Fibroblast of skin of right quadriceps (primary cell): Measurements from ENCODE around the gene RHO.
"Not testable (repeated sequence)": the region's sequence is repeated elsewhere in the genome, so short reads cannot be mapped to it uniquely, and the experiment has no call there.

ENCODE experiments used
- DNase-seq: peaks from one replicate; pipeline ENCODE4 v3.0.0-alpha.2; 2013

The RHO gene

GRCh38 chr3:129522953-129523352, 5.5 kb upstream of the RHO start:
- no peak for DNase-seq

DNA sequence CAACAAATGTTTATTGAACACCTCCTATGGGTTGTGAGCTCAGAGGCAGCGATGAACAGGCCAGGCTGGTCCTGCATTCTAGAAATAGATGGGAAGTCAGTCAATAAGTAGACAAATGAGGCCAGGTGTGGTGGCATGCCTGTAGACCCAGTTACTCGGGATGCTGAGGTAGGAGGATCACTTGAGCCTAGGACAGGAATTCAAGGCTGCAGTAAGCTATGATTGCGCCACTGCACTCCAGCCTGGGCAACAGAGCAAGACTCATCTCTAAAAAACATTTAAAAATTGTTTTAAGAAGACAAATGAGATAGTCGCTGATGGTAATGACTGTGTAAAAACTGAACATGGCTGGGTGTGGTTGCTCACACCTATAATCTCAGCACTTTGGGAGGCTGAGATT, 4.4 kb upstream of the RHO start:
- DNase-seq, result no peak

DNA sequence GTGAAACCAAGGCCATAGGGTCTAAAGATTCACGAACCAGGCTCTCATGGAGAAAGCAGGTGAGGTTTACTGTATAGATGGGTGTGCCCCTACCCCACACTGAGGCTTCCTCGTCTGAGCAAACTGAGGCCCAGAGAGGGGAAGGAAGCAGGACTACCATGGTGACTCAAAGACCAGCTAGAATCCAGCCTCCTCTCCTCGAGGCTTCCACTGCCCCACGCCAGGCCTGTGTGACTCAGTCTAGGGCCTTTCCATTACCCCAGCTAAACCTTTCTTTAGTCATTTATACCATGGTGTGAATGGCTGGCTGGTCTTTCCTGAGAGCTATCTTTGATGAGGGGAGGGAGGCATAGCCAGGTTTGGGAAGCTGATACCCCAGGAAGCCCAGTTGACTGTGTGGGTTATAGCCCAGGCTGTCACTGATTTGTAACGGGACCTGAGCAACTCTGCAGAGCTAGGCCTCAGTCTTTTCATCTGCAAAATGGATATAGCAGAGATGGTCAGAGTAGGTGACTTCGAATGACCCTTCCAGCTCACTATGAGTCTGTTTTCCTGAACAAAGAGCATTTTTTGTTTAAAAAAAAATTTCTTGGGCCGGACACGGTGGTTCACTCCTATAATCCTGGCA, 3.0 kb upstream of the RHO start:
- DNase-seq, result peak; percentile 44

DNA sequence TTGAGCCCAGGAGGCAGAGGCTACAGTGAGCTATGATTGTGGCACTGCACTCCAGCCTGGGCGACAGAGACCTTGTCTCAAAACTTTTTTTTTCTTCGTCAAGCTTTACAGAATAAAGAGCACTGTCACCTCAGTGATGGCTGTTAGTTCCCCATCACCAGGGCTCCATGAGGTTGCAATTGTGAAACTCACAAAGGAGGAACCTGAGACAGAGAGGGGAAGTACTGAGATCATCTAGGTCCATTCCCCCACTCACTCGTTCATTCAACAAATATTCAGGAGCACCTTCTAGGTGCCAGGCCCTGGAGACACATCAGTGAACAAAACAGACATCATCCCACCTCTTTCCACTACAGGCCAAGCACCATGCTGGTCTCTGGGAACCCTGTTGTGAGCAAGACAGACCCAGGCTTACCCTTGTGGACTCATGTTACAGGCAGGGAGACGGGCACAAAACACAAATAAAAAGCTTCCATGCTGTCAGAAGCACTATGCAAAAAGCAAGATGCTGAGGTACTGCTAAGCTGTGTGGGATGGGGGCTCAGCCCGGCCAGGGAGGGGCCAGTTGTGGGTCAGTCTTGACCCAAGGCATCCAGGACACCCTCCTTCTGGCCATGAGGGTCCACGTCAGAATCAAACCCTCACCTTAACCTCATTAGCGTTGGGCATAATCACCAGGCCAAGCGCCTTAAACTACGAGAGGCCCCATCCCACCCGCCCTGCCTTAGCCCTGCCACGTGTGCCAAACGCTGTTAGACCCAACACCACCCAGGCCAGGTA, 2.1 kb upstream of the RHO start:
- no peak for DNase-seq

DNA sequence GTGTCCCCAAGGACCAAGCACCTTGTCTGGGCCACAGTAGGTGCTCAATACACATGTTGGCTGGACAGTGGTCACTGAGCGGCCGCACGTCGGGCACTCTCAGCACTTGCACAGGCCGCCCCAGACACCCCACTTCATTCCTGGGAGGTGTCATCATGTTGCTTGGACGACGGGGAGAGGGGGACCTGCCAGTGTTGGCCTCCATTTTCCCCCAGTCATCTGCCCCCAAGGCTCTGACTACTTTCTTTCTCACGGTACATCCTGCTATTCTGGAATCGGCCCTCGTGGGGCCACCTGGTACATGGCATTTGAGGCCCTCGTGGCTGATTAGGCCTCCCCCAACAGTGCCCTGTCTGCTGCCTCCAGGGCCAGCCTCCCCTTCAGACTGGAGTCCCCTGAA, 1.2 kb upstream of the RHO start:
- DNase-seq, result no peak

- DNase-seq, result no peak
Observed at GRCh38 chr3:129529436-129530210, 1.2 kb downstream of the RHO start.

DNA sequence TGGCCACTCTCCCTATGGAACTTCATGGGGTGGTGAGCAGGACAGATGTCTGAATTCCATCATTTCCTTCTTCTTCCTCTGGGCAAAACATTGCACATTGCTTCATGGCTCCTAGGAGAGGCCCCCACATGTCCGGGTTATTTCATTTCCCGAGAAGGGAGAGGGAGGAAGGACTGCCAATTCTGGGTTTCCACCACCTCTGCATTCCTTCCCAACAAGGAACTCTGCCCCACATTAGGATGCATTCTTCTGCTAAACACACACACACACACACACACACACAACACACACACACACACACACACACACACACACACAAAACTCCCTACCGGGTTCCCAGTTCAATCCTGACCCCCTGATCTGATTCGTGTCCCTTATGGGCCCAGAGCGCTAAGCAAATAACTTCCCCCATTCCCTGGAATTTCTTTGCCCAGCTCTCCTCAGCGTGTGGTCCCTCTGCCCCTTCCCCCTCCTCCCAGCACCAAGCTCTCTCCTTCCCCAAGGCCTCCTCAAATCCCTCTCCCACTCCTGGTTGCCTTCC, 1.9 kb downstream of the RHO start:
- peak; percentile 87 for DNase-seq

GRCh38 chr3:129530821-129531220, 2.4 kb downstream of the RHO start:
- no peak for DNase-seq

DNA sequence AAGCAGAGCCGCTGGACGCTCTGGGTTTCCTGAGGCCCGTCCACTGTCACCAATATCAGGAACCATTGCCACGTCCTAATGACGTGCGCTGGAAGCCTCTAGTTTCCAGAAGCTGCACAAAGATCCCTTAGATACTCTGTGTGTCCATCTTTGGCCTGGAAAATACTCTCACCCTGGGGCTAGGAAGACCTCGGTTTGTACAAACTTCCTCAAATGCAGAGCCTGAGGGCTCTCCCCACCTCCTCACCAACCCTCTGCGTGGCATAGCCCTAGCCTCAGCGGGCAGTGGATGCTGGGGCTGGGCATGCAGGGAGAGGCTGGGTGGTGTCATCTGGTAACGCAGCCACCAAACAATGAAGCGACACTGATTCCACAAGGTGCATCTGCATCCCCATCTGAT, 3.3 kb downstream of the RHO start:
- no peak for DNase-seq

GRCh38 chr3:129532261-129532660, 3.8 kb downstream of the RHO start:
- DNase-seq, result no peak

- no peak for DNase-seq
Observed at GRCh38 chr3:129533406-129533805, 5.0 kb downstream of the RHO start.

GRCh38 chr3:129534428-129535027, 6.1 kb downstream of the RHO start:
- no peak for DNase-seq

GRCh38 chr3:129535075-129535474, 6.6 kb downstream of the RHO start:
- no peak for DNase-seq

- no peak for DNase-seq
Observed at GRCh38 chr3:129536374-129536667, 7.9 kb downstream of the RHO start.

DNA sequence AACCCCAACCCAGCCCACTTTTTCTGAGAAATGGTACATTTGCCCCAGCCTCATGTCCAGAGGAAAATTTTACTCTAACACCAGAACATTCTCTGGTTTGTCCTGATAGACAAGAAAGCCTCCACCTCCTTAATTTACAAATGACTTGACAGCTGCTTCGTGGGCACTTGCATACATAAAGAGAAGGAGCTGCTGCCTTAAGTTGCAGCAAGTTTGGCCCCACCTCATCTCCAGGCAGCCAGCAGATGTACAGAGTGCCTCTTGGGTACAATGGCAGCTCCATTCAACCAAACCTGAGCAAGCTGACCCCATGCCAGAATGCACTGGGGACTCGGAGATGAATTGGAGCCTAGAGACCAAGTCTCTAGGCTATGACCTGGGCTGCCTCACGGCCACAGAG, 8.4 kb downstream of the RHO start:
- no peak for DNase-seq

GRCh38 chr3:129539206-129539605, 10.8 kb downstream of the RHO start:
- DNase-seq, result no peak

DNA sequence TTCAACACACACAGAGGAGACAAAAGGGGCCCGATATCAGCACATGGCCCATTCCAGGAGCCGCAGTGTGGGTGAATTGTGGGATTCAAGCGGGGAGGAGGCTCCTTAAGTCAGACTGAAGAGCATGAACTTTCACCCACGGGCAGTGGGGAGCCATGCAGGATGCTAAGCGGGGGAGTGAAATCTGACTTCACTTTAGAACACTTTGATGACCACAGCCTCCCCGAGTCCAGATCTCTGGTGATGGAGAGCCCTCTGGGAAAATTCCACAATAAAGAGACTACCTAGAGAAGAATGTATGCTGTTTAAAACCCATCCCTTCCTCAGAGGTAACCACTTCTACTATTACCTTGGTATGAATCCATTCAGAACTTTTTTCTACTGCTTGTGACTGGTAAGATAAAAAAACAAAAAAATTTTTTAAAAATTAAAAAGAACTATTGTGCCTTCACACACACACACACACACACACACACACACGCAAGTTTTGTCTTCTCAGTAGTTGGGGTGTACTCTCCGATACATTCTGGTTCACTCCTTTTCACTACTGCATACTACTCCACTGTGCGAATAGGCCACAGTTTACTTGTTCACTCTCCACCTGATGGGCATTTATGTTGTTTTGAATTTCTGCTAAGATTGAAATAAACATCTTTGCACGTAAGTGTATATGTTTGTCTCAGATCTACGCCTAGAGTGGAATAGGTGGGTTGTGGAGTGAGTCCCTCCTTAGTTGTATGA, 12.5 kb downstream of the RHO start:
- DNase-seq, result no peak

- DNase-seq, result no peak
Observed at GRCh38 chr3:129542747-129543146, 14.3 kb downstream of the RHO start.

DNA sequence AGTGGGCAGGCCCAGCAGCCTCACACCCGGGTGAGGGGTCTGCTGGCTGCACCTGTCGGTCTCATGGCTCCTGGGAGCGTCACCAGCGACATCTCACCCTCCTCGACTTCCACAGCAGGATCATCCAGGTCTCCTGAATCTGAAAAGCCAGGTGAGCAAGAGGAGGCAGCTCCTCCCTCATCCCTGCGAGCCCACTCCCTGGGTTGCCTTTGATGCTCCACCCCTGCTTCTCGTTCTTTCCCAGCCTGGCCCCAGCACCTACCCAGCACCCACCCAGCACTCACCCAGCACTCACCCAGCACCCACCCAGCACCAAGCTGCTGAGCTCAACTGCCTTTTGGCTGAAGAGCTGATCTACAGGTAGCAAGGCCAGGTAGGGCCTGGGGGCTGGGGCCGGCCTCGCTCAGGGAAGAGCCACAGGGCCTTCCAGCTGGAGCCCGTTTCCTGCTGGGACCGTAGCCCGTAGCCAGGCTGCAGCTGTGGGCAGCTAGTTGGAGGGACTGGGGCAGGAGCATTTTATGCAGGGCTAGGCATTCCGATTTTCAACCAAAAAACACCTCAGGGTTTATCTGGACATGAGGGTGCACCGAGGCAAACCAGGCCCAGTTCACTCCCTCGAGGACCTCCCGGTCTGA, 14.8 kb downstream of the RHO start, which contains the start of gene H1-8:
TSS of gene H1-8 (plus strand) at position 20 of the 635 bp plus-strand sequence. CDS start at position 64, 44 bp downstream.
- DNase-seq, result no peak

GRCh38 chr3:129543999-129544398, 15.6 kb downstream of the RHO start:
- no peak for DNase-seq

DNA sequence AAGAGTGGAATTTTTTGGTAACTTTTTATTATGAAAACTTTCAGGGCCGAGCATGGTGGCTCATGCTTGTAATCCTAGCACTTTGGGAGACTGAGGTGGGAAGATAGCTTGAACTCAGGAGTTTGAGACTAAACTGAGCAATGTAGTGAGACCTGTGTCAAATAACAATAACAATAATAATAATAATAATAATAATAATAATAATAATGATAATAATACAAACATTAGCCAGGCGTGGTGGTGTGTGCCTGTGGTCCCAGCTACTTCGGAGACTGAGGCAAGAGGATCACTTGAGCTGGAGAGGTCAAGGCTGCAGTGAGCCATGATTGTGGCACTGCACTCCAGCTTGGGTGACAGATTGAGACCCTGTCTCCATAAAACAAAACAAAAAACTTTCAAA, 17.5 kb downstream of the RHO start:
- DNase-seq, result not testable (repeated sequence)

- DNase-seq, result no peak
Observed at GRCh38 chr3:129547241-129547640, 18.8 kb downstream of the RHO start.
